SK-N-MC (cell line): ENCODE data around the gene DAPK1.

ENCODE experiments used
- EZH2 ChIP-seq: fragments of 200-600 bp; sonication (generic); IDR thresholded peaks from one replicate; pipeline ENCODE4 v1.6.1; 2017; ENCODE audit warnings: antibody characterized with exemption
- POLR2AphosphoS5 ChIP-seq: IDR thresholded peaks from 2 replicates; pipeline ENCODE4 v1.6.1; 2012; ENCODE audit warnings: mild to moderate bottlenecking, low read depth, low read length, borderline replicate concordance

- TF ChIP-seq POLR2AphosphoS5 (no peak), EZH2 (no peak)
Measured at GRCh38 chr9:87732344-87732743, 234.7 kb downstream of the DAPK1 start.
